Tibial nerve (tissue), 4 donors: Measurements from ENCODE around the gene LRG1. TPM values are rescaled to one million over a fixed set of nuclear protein-coding genes. Genes with fewer than 3 reads are reported as not detected.

Experiments
- DNase-seq, 2 donors: peaks; one replicate each; pipeline ENCODE4 v3.0.0-alpha.2; 2019; ENCODE audit warnings: low spot score in 2 of 2
- H3K27ac ChIP-seq, 4 donors: fragments of 200-600 bp; sonication (generic) in 3 of 4; one replicate each; pipeline ENCODE4 v1.5.1; 2017 to 2019; ENCODE audit warnings: mild to moderate bottlenecking in 1 of 4
- H3K27me3 ChIP-seq, 2 donors: fragments of 200-600 bp; sonication (generic) in 1 of 2; one replicate each; pipeline versions ENCODE4 v1.5.1 to v1.6.0; 2017 to 2019
- H3K36me3 ChIP-seq, 3 donors: fragments of 200-600 bp; sonication (generic); one replicate each; pipeline ENCODE4 v1.5.1; 2018 to 2019
- H3K4me1 ChIP-seq, 4 donors: fragments of 200-600 bp; sonication (generic) in 3 of 4; one replicate each; pipeline ENCODE4 v1.5.1; 2017 to 2019
- H3K4me3 ChIP-seq, 4 donors: fragments of 200-600 bp; sonication (generic) in 3 of 4; one replicate each; pipeline ENCODE4 v1.5.1; 2017 to 2019; ENCODE audit warnings: mild to moderate bottlenecking in 1 of 4, moderate library complexity in 1 of 4
- H3K9me3 ChIP-seq, 4 donors: fragments of 200-600 bp; sonication (generic) in 3 of 4; one replicate each; pipeline ENCODE4 v1.5.1; 2017 to 2019
- EP300 ChIP-seq, 2 donors: sonication (generic); formaldehyde crosslinking; IDR thresholded peaks; one replicate each; pipeline ENCODE4 v1.6.1; 2017; ENCODE audit warnings: antibody characterized with exemption in 2 of 2, mild to moderate bottlenecking in 1 of 2
- POLR2A ChIP-seq, 2 donors: fragments of 450-650 bp; IDR thresholded peaks; one replicate each; pipeline ENCODE4 v1.6.1; 2017; ENCODE audit warnings: antibody characterized with exemption in 2 of 2, mild to moderate bottlenecking in 2 of 2, moderate library complexity in 2 of 2
- WGBS, 2 donors: methylation state at CpG; one replicate each; pipeline ENCODE4 v1.1.5; 2018; 5-methylcytosine and 5-hydroxymethylcytosine counted together
- total RNA-seq, 4 donors: library from RNA; depleted of rRNA; stranded (reverse); fragments of >200 nt; gene quantifications; one replicate each; pipeline ENCODE4 v1.1.0, GENCODE V29; 2016
- TF ChIP-seq, protein P1 (sequence below), 5 experiments: fragments of 200-600 bp in 3 of 5; fragments of 450-650 bp in 2 of 5; sonication (generic) in 3 of 5; IDR thresholded peaks; one replicate each; pipeline ENCODE4 v1.5.1; 2016 to 2019; ENCODE audit warnings: antibody characterized with exemption in 5 of 5, mild to moderate bottlenecking in 3 of 5, moderate library complexity in 2 of 5

LRG1 gene
- total RNA-seq, 4 donors from 2014 or later: 0.66 to 2.5 (median 1.4) TPM

DNA sequence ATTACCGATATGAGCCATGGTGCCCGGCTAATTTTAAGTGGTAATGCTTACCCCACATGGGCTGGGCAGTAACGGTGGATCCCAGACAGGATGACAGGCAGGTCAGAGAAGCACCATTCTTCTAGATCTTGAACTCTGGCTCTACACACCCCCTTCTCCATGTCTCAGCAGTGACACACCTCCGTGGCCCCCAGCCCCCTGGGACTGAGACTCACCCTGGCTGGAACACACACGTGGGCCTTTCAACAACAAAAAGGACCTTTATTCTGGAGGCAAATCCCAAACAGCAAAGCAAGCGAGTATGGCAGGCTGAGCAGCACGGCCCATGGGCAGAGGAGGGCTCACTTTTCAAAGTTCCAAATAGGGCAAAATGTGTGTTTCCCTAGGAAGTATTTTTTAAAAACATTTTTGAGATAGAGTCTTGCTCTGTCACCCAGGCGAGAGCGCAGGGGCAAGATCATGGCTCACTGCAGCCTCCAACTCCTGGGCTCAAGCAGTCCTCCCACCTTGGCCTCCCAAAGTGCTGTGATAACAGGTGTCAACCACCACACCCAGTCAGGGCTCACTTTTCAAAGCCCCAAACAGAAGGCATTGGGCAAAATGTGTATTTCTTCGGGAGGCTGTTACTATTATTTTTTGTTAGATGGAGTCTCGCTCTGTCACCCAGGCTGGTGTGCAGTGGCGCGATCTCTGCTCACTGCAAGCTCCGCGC, 17.4 kb downstream of the LRG1 start:
- Histone ChIP-seq H3K27me3 (peaks cover 0 to 30% of the 10 kb centered on the region in 2 donors), H3K4me3 (no peak overlapping the region), H3K4me1 (peaks cover 0 to 14% (median 0%) of the 10 kb centered on the region in 4 donors), H3K9me3 (no peaks in the 10 kb centered on the region), H3K27ac (no peak overlapping the region), H3K36me3 (no peaks in the 10 kb centered on the region)
- DNase-seq: no peak
- WGBS, 2 donors: 74 to 77% methylated on average over 15 of the region's 15 CpGs
- no peak for TF ChIP-seq POLR2A (IDR thresholded peaks at IDR 0.05)

DNA sequence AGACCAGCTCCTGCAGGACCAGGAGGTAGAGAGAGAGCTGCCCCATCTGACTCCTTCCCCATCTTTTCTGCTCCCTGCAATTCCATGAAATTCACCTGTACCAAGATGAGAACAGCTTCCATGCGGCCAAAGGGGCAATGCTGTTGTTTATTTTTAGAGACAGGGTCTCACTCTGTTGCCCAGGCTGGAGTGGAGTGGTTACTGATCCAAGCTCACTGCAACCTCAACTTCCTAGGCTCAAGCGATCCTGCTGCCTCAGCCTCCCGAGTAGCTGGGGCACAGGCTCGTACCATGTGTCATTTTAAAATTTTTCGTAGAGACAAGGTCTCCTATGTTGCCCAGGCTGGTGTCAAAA, 18.0 kb downstream of the LRG1 start:
- H3K27ac ChIP-seq: no peak overlapping the region
- no peak overlapping the region for H3K4me3 ChIP-seq
- H3K27me3 ChIP-seq: peaks cover 0 to 36% of the 10 kb centered on the region in 2 donors
- DNase-seq: no peak
- H3K4me1 ChIP-seq: peaks cover 0 to 14% (median 0%) of the 10 kb centered on the region in 4 donors
- no peaks in the 10 kb centered on the region for H3K9me3 ChIP-seq
- H3K36me3 ChIP-seq: no peaks in the 10 kb centered on the region
- WGBS, 2 donors: 74 to 79% methylated on average over 5 of the region's 5 CpGs
- TF ChIP-seq POLR2A (IDR thresholded peaks at IDR 0.05) (no peak), EP300 (IDR thresholded peaks at IDR 0.05) (no peak)
- TF ChIP-seq, protein P1, sequence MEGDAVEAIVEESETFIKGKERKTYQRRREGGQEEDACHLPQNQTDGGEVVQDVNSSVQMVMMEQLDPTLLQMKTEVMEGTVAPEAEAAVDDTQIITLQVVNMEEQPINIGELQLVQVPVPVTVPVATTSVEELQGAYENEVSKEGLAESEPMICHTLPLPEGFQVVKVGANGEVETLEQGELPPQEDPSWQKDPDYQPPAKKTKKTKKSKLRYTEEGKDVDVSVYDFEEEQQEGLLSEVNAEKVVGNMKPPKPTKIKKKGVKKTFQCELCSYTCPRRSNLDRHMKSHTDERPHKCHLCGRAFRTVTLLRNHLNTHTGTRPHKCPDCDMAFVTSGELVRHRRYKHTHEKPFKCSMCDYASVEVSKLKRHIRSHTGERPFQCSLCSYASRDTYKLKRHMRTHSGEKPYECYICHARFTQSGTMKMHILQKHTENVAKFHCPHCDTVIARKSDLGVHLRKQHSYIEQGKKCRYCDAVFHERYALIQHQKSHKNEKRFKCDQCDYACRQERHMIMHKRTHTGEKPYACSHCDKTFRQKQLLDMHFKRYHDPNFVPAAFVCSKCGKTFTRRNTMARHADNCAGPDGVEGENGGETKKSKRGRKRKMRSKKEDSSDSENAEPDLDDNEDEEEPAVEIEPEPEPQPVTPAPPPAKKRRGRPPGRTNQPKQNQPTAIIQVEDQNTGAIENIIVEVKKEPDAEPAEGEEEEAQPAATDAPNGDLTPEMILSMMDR (IDR thresholded peaks at IDR 0.05): no peak

DNA sequence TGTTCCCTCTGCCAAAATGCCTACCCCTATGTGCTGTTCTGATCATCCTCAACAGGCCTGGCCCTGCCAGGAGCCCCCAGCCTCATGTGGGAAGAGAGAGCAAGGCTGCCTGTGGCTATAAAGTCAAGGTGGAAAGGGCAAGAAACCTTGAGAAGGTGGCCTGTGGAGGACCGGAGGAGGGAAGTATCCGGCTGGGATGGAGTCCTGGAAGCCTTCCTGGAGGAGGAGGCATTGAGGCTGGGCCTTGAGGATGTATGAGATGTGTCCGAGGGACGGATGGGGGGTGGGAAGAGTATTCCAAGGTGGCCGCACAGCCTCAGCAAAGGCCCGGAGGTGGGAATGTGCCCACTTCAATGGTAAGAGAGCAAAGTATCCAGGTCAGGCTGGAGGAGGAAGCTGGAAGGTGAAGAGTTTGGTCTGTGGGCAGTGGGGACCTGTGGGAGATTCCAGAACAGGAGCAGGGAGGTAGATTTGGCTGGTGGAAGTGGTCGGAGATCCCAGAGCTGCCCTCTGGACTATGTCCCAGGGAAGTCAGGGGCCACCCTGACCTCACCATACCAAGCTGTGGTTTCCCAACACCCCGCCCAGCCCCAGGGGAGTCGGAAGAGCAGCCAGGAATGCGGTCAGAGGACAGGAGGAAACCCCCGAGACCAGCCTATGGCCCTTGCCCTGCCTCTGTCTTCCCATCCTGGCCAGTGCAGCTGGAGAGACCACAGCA, 18.5 kb downstream of the LRG1 start:
- no peaks in the 10 kb centered on the region for H3K9me3 ChIP-seq
- TF ChIP-seq POLR2A (IDR thresholded peaks at IDR 0.05) (no peak), EP300 (IDR thresholded peaks at IDR 0.05) (no peak)
- TF ChIP-seq, protein P1 (IDR thresholded peaks at IDR 0.05): no peak
- peaks cover 0 to 41% of the 10 kb centered on the region in 2 donors for H3K27me3 ChIP-seq
- H3K4me1 ChIP-seq: peaks cover 0 to 14% (median 0%) of the 10 kb centered on the region in 4 donors
- 74 to 76% methylated on average over 8 to 11 of the region's 11 CpGs for WGBS, 2 donors
- no peak for DNase-seq
- no peak overlapping the region for H3K4me3 ChIP-seq
- H3K27ac ChIP-seq: no peak overlapping the region
- no peaks in the 10 kb centered on the region for H3K36me3 ChIP-seq

DNA sequence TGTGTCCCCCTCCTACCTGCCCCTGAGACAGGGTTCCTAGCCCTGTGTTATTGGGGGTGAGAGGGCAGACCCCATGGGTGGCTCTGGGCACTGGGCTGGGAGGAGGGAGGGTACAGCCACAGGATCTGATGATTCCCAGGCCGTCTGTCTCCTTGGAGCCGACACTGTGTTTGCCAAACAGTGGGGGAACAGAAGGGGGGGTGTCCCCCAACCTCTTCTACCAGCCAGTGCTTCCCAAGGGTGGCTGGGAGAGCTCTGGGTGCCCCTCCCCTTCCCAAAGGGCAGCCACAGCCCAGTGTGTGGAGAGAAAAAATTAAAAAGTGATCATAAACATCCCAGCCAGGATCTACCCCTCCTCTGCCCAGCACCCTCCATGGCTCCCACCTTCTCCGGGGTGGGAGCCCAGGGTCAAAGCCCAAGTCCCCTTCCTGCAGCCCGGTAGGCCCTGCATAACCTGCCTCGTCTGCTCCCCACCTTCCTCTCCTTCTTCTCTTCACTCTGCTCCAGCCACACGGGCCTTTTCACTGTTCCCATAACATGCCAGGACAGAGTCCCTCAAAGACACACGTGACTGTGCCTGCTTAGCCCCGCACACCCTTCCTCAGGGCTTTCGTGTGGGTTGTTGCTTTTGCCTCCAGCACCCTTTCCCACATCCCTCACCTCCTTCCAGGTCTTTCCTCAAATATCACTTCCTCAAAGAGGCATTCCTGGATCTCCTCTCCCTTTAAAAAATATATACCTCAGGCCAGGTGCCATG, 20.1 kb downstream of the LRG1 start:
- H3K27ac ChIP-seq: no peak overlapping the region
- no peak for DNase-seq
- H3K27me3 ChIP-seq: peaks cover 0 to 36% of the 10 kb centered on the region in 2 donors
- peaks cover 0 to 14% (median 0%) of the 10 kb centered on the region in 4 donors for H3K4me1 ChIP-seq
- H3K36me3 ChIP-seq: no peaks in the 10 kb centered on the region
- WGBS, 2 donors: 57 to 67% methylated on average over 9 of the region's 9 CpGs
- no peak overlapping the region for H3K4me3 ChIP-seq
- TF ChIP-seq, protein P1 (IDR thresholded peaks at IDR 0.05): no peak
- TF ChIP-seq EP300 (IDR thresholded peaks at IDR 0.05) (no peak), POLR2A (IDR thresholded peaks at IDR 0.05) (no peak)
- no peaks in the 10 kb centered on the region for H3K9me3 ChIP-seq

DNA sequence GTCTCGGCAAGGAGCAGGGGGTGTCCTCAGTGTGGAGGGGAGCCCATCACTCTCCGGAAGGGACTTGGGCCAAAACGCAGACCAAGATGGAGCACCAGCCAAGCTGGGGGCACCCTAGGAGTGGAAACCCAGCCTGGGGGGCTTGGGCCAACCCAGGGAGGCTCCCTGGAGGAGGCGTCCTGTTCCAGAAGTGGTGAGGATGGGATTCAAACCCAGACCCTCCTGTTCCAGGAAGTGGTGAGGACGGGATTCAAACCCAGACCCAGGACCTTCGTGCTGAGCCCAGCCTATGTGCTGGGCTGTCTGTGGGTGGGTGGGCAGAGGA, 20.7 kb downstream of the LRG1 start:
- peaks cover 0 to 36% of the 10 kb centered on the region in 2 donors for H3K27me3 ChIP-seq
- no peaks in the 10 kb centered on the region for H3K9me3 ChIP-seq
- no peak for TF ChIP-seq EP300 (IDR thresholded peaks at IDR 0.05)
- TF ChIP-seq, protein P1 (IDR thresholded peaks at IDR 0.05): no peak
- no peak for TF ChIP-seq POLR2A (IDR thresholded peaks at IDR 0.05)
- H3K27ac ChIP-seq: peak overlapping the region in 1 of 4 donors; percentile 3
- H3K36me3 ChIP-seq: no peaks in the 10 kb centered on the region
- WGBS, 2 donors: 89 to 90% methylated on average over 4 to 6 of the region's 6 CpGs
- no peak for DNase-seq
- H3K4me3 ChIP-seq: no peak overlapping the region
- H3K4me1 ChIP-seq: peaks cover 0 to 14% (median 0%) of the 10 kb centered on the region in 4 donors
